Hepatocyte (in vitro differentiated cells): Measurements from ENCODE around the gene SSB. TPM values are rescaled to one million over a fixed set of nuclear protein-coding genes. Genes with fewer than 3 reads are reported as not detected.
A peak's percentile ranks its signal among the peaks of the same experiment; 100 is the strongest.

Experiments
- DNase-seq: peaks from one replicate; pipeline ENCODE4 v3.0.0-alpha.2; 2016; ENCODE audit warnings: low spot score
- H2AFZ ChIP-seq: fragments of 200-600 bp; sonication (generic); 2 replicates; pipeline ENCODE4 v1.6.0; 2016; ENCODE audit warnings: antibody characterized with exemption, mild to moderate bottlenecking
- H3K27ac ChIP-seq: fragments of 200-600 bp; sonication (generic); 2 replicates; pipeline ENCODE4 v1.5.1; 2016; ENCODE audit warnings: mild to moderate bottlenecking
- H3K27me3 ChIP-seq: fragments of 200-600 bp; sonication (generic); 2 replicates; pipeline ENCODE4 v1.6.1; 2016
- H3K36me3 ChIP-seq: fragments of 200-600 bp; sonication (generic); replicated peaks from 2 replicates; pipeline ENCODE4 v1.5.1; 2016; ENCODE audit warnings: low read depth; ENCODE audit not compliant: insufficient read depth
- H3K4me1 ChIP-seq: fragments of 200-600 bp; sonication (generic); 2 replicates; pipeline ENCODE4 v1.5.1; 2016; ENCODE audit warnings: mild to moderate bottlenecking, moderate library complexity; ENCODE audit not compliant: insufficient read depth
- H3K4me2 ChIP-seq: fragments of 200-600 bp; sonication (generic); 2 replicates; pipeline ENCODE4 v1.6.0; 2016
- H3K4me3 ChIP-seq: fragments of 200-600 bp; sonication (generic); 2 replicates; pipeline ENCODE4 v1.5.1; 2016; ENCODE audit warnings: mild to moderate bottlenecking
- H3K79me2 ChIP-seq: fragments of 200-600 bp; sonication (generic); 2 replicates; pipeline ENCODE4 v1.6.0; 2017; ENCODE audit warnings: mild to moderate bottlenecking
- H3K9me2 ChIP-seq: fragments of 200-600 bp; sonication (generic); replicated peaks from 2 replicates; pipeline ENCODE4 v1.6.0; 2017; ENCODE audit warnings: mild to moderate bottlenecking; ENCODE audit not compliant: insufficient read depth
- H3K9me3 ChIP-seq: fragments of 200-600 bp; sonication (generic); 2 replicates; pipeline ENCODE4 v1.5.1; 2016; ENCODE audit warnings: low read depth, mild to moderate bottlenecking
- H4K20me1 ChIP-seq: fragments of 200-600 bp; sonication (generic); 2 replicates; pipeline ENCODE4 v1.6.0; 2016; ENCODE audit warnings: mild to moderate bottlenecking; ENCODE audit not compliant: insufficient read depth, poor library complexity, severe bottlenecking
- CTCF ChIP-seq: fragments of 200-600 bp; sonication (generic); IDR thresholded peaks from 2 replicates; pipeline ENCODE4 v1.5.1; 2016; ENCODE audit warnings: antibody characterized with exemption, mild to moderate bottlenecking; ENCODE audit not compliant: poor library complexity
- EZH2 ChIP-seq: fragments of 200-600 bp; sonication (generic); IDR thresholded peaks from 2 replicates; pipeline ENCODE4 v1.6.1; 2016; ENCODE audit warnings: antibody characterized with exemption, mild to moderate bottlenecking, borderline replicate concordance
- EZH2phosphoT487 ChIP-seq: fragments of 200-600 bp; sonication (generic); IDR thresholded peaks from one replicate; pipeline ENCODE4 v1.6.1; 2018; ENCODE audit warnings: antibody characterized with exemption, mild to moderate bottlenecking, low read depth, moderate library complexity; ENCODE audit not compliant: unreplicated experiment, severe bottlenecking
- WGBS: methylation state at CpG from one replicate; pipeline ENCODE4 v1.1.6; 2016; ENCODE audit warnings: low lambda C conversion rate; ENCODE audit errors: missing lambda C conversion rate; 5-methylcytosine and 5-hydroxymethylcytosine counted together
- polyA plus RNA-seq: library from polyadenylated mRNA; unstranded; fragments of >200 nt; fragmentation: Nextera tagmentation; extraction: Ambion mirVana; gene quantifications from 2 replicates; pipeline ENCODE4 v1.2.1, GENCODE V29; 2016
- total RNA-seq: library from RNA; depleted of rRNA; stranded (reverse); fragments of >200 nt; gene quantifications from 2 replicates; pipeline ENCODE4 v1.2.3, GENCODE V29; 2014

Gene SSB
- total and polyA plus RNA-seq, 2 experiments from 2014 or later, result 143 to 176 TPM

GRCh38 chr2:169761251-169761969 is 37.3 kb upstream of the SSB start:
- H3K9me2 ChIP-seq, result no peaks in the 10 kb centered on the region
- H3K27ac ChIP-seq, result peak overlapping the region; percentile 70

GRCh38 chr2:169761970-169762292 is 36.7 kb upstream of the SSB start:
- H4K20me1 ChIP-seq, result no peaks in the 10 kb centered on the region
- no peaks in the 10 kb centered on the region for H3K9me2 ChIP-seq
- H3K27me3 ChIP-seq, result no peaks in the 10 kb centered on the region
- no peak overlapping the region for H3K4me3 ChIP-seq
- H2AFZ ChIP-seq, result no peak overlapping the region
- peak overlapping the region; percentile 70 for H3K27ac ChIP-seq
- H3K79me2 ChIP-seq, result no peaks in the 10 kb centered on the region
- no peaks in the 10 kb centered on the region for H3K36me3 ChIP-seq
- H3K9me3 ChIP-seq, result no peaks in the 10 kb centered on the region
- TF ChIP-seq EZH2 (no peak), CTCF (no peak), EZH2phosphoT487 (no peak)
- no peak for DNase-seq
- WGBS, result 72% methylated on average over 6 of the region's 6 CpGs
- H3K4me1 ChIP-seq, result no peaks in the 10 kb centered on the region
- peak overlapping the region; percentile 52 for H3K4me2 ChIP-seq

More at GRCh38 chr2:169761251-169761969, 37.3 kb upstream of the SSB start:
- Histone ChIP-seq H3K4me2 (peak overlapping the region; percentile 52), H3K9me3 (no peaks in the 10 kb centered on the region), H3K4me3 (no peak overlapping the region), H4K20me1 (no peaks in the 10 kb centered on the region), H3K79me2 (no peaks in the 10 kb centered on the region), H3K4me1 (no peaks in the 10 kb centered on the region), H3K36me3 (no peaks in the 10 kb centered on the region), H2AFZ (no peak overlapping the region), H3K27me3 (no peaks in the 10 kb centered on the region)
- DNase-seq, result peak; percentile 61
- WGBS, result 69% methylated on average over 9 of the region's 9 CpGs
- TF ChIP-seq CTCF, result no peak

- no peaks in the 10 kb centered on the region for H4K20me1 ChIP-seq
- no peaks in the 10 kb centered on the region for H3K9me2 ChIP-seq
- no peaks in the 10 kb centered on the region for H3K27me3 ChIP-seq
- TF ChIP-seq EZH2 (no peak), EZH2phosphoT487 (no peak), CTCF (no peak)
- H3K4me2 ChIP-seq, result no peak overlapping the region
- peak; percentile 23 for DNase-seq
- H3K79me2 ChIP-seq, result no peaks in the 10 kb centered on the region
- WGBS, result 69% methylated on average over 6 of the region's 6 CpGs
- H3K4me3 ChIP-seq, result no peak overlapping the region
- H2AFZ ChIP-seq, result no peak overlapping the region
- no peaks in the 10 kb centered on the region for H3K36me3 ChIP-seq
- H3K27ac ChIP-seq, result no peak overlapping the region
- H3K9me3 ChIP-seq, result no peaks in the 10 kb centered on the region
- no peaks in the 10 kb centered on the region for H3K4me1 ChIP-seq
Measured at GRCh38 chr2:169765523-169765922, 33.1 kb upstream of the SSB start.
